ENCODE data around the gene UMOD.
"Not testable (repeated sequence)": the region's sequence is repeated elsewhere in the genome, so short reads cannot be mapped to it uniquely, and the experiment has no call there.

The UMOD gene

GRCh38 chr16:20320592-20320991, 31.9 kb downstream of the UMOD start:
- no peak for DNase-seq

DNA sequence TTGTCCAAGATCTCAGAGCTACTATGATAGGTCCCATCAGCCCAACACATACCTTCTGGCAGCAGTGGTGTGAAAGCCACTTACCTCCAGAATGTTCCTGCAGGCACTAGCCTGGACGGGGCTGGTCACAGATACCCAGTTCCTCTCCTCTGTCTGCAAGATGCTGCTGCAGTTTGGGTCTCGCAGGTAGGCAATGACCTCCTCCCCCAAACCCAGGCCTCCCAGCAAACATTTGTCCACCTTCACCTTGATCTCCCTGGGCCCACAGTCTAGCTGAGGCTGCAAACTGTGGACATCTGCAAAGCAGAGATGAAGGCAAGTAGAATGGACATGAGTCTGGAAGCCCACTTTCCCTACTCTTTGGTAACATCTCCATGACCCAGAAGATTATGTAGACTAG, 32.3 kb downstream of the UMOD start:
- DNase-seq, result no peak

DNA sequence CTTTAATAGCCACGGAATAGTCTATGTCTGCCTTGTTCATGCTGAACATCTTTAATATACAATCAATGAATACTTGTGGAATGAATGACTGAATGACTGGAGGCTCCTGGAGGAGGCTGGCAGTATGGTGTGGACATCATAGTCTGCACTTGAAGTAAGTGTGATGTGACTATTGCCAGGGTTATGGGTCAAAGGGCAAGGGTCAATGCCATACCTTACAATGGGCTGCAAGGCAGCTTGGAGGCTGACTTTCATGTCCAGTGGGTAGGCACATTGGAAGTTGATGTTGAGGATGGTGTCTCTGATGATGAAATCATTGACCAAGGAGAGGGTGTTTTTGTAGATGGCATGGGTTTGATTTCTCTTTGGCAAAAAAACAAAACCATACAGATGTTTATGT, 33.1 kb downstream of the UMOD start:
- no peak for DNase-seq

- no peak for DNase-seq
These were observed 34.1 kb downstream of the UMOD start for GRCh38 chr16:20318437-20318836.

DNA sequence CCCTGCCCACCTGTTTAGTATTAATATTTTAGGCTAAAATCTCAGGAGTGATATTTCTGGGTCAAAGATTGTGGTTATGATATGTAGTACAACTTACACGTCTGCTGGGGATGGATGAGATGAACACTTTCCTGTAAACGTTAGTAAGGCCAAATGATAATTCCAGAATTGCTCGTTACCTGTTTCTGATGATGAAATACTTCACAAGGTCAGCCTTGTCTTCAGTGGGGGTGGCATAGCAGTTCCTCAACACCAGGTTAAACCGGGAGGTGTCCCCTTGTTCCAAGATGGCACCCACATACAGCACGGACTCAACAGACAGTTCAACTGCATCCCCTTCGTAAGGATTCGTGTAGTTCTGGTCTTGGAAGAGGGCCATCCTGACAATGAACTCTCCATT, 34.5 kb downstream of the UMOD start:
- no peak for DNase-seq

DNA sequence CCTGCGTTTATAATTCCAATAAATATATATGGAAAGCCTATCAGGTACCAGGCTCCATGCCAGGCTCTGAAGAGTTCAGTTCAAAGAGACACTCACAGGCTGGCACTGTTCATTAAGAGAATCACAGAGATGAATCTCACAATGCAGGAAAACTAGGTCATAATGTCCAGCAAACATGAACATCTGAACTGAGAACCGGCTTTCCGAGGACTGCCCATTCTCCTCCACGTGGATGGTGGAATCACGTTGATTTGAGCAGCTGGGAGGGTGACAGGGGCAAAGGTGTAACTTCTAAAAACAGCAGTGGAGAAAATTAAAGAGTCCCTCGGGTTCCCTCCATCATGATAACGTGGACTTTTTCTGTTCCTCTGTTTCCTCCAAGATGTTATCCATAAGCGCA, 35.4 kb downstream of the UMOD start:
- no peak for DNase-seq

- DNase-seq, result no peak
These were observed 35.8 kb downstream of the UMOD start for GRCh38 chr16:20316715-20317114.

GRCh38 chr16:20315764-20316163, 36.8 kb downstream of the UMOD start:
- no peak for DNase-seq

GRCh38 chr16:20314575-20314974, 37.9 kb downstream of the UMOD start:
- no peak for DNase-seq

- DNase-seq, result no peak
These were observed 38.8 kb downstream of the UMOD start for GRCh38 chr16:20313741-20314140.

- not testable (repeated sequence) for DNase-seq
These were observed 39.9 kb downstream of the UMOD start for GRCh38 chr16:20312536-20313095.

DNA sequence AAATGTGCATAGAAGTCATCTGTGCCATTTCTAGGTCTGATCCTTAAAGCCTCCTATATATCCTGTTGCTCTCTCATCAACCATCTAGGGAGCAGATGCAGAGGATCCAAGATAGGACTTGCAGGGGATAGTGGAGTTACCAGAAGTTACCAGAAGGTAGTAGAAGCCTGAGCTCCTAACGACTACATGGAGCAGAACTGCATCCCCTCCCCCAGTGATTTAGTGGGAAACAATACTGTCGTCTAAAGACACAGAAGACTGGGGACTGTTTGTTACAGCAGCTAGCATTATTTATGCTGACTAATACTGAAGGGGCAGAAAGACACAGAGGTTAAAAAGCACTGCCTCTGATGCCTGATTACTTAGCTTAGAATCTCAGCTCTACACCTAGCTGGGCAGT, 41.0 kb downstream of the UMOD start:
- no peak for DNase-seq

- no peak for DNase-seq
These were observed 41.8 kb downstream of the UMOD start for GRCh38 chr16:20310421-20311395.

GRCh38 chr16:20309786-20310185, 42.7 kb downstream of the UMOD start:
- no peak for DNase-seq

DNA sequence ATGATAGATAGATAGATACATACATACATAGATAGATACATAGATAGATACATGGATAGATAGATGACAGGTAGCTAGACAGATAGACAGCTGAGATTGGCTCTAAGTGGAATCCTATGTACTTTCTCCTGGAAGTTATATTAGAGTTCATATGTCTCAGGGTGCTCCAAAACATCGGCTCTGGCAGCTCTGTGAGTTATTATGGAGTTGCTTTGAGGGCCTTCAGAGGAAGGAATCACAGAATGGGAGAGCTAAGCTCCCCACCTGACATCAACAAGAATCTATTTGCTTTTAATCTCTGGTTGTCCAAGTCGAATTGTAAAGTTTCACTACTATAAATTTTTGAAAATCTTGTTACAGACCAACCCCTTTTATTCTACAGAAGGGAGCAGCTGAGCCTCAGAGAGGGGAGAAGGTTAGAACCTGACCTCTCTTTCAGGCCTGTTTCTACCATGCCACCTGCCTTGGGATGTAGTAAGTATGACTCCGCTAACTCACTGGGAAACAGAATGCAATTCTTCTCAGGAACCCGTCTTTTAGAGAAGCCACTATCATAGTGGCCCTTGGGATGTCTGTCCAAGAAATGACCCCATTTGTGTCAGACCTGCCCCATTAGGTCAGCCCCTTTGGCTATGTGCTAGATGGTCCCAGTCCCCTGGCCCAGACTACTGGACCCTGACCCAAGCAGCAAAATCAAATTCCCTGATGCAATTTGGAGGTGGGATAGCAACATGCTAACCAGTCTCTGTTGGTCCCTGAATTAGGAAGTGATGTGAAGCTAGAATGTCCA, 43.5 kb downstream of the UMOD start:
- DNase-seq, result no peak

DNA sequence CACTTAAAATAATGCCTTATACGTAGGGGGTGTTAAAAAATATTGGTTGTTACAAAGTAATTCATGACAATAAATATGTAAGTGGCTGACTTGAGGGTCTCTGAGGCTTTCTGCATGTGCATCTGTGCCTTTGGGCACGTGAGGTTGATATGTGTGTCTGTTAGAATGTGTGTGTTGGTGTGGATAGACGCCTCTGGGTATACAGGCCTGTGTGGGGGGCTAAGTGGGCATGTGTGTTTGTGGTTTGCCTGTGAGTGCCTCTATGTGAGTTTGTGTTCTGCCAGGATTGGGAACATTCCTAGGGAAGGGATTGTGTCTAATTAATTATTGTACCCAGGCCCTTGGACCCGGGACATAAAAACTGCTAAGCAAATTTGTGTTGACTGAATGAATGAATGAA, 44.2 kb downstream of the UMOD start:
- DNase-seq, result no peak

- DNase-seq, result no peak
These were observed 44.7 kb downstream of the UMOD start for GRCh38 chr16:20307791-20308190.

DNA sequence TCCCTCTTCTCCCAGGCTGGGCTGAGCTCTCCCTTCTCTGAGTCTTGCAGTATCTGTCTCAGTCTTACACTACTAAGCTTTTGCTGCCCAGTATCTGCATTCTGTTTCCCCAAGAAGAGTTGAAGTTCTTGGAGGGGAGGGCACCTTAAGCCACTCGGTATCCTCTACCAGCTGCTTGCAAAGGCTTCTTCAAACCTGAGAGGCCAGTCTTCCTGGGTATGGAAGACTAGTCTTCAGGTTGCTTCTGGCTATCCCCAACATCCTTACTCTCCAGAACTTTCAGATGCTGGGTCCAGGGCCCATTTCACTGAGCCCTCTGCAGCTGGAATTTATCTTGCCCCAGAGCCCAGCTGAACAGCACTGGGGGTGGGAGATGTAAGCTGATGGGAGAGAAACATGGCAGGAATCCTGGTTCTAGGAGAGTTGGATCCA, 45.3 kb downstream of the UMOD start:
- no peak for DNase-seq

GRCh38 chr16:20306401-20306800, 46.1 kb downstream of the UMOD start:
- no peak for DNase-seq

- DNase-seq, result no peak
These were observed 49.5 kb downstream of the UMOD start for GRCh38 chr16:20303012-20303411.

DNA sequence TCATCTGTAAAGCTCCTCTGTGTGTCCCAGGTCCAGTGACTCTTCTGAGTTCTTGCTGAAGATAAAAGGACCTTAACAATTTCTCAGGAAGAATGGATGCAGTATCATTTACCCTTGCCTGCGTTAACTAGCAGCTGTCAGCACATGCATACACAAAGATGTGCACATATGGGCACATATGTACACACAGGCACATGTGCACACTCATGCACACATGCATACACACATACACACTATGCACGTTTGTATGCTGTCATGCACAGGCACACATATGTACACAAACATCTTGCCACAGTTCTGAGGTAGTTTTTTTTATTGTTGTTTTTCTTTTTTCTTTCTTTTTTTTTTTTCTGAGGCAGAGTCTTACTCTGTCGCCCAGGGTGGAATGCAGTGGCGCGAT, 50.1 kb downstream of the UMOD start:
- no peak for DNase-seq

- DNase-seq, result no peak
These were observed 50.7 kb downstream of the UMOD start for GRCh38 chr16:20301840-20302239.

DNA sequence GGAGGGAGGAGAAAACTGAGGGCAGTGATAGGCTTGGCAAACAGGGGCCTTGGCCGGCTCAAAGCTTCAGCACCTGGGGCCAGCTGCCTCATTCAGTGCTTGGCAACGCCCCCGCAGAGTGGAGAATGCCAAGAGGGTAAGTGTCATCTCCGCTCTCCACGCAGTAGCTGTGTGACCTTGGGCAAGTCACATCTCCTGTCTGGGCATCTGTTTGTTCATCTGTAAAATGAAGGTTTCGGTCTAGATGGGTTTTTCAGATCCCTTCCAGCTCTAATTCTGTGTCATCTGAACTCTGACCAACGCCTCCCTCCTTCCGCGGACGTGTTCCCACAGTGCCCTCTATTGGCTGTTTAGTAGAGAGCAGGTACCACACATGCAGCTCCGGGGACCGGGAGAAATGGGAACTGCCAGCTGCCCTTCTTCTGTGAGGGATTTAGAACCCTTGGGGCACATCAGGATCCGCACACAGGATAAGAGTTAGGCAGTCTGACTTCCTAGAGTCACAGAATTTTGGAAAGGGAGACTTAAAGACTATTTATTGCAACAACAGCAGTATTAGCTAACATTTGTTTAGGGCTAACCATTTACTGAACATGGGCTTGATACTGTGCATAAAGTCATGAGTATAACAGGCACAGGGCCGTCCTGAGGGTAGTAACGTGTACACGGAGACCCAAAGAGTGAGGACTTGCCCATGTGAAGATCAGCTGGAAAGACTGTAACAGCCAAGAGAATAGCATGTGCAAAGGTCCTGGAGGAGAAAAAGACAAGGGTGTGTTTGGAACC, 52.0 kb downstream of the UMOD start:
- DNase-seq, result peak; percentile 42

Measured in NCI-H146 (cell line).